ENCODE results near the gene NMNAT2. TPM values are rescaled to one million over a fixed set of nuclear protein-coding genes. Genes with fewer than 3 reads are reported as not detected.
A peak's percentile ranks its signal among the peaks of the same experiment; 100 is the strongest.

Gene NMNAT2
- total and polyA plus RNA-seq, 2 of the 8 experiments (the other 6 are each of a cell fraction or from before 2014, with no cell fraction given) = 6.5 to 20.9 TPM

GRCh38 chr1:183460596-183460995, 42.4 kb upstream of the NMNAT2 start:
- WGBS, 2 experiments (ENCODE audit: extremely low coverage in 1 of 2, insufficient coverage in 1 of 2, insufficient read length in 1 of 2, insufficient replicate concordance in 2 of 2, low coverage in 1 of 2, low lambda C conversion rate in 2 of 2, missing lambda C conversion rate in 1 of 2) = 98% methylated on average over 2 of the region's 2 CpGs; no CpG with 5 or more reads in 1 of the 2 experiments
- Histone ChIP-seq H4K91ac (replicated peaks; ENCODE audit: insufficient read length, low read length) (peak overlapping the region; percentile 42), H3K4me1 (replicated peaks in 1 of 4; ENCODE audit: control insufficient read depth in 3 of 4, insufficient read depth in 4 of 4, low read length in 3 of 4) (peaks cover 0 to 6% (median 3%) of the 10 kb centered on the region in 4 experiments; a peak in 4 of 7 replicates), H3K79me2 (ENCODE audit: control insufficient read depth in 1 of 2, insufficient read depth in 2 of 2, low read length in 2 of 2) (no peaks in the 10 kb centered on the region), H3K36me3 (ENCODE audit: control insufficient read depth in 2 of 4, insufficient read depth in 4 of 4, low read length in 3 of 4) (no peaks in the 10 kb centered on the region), H3K14ac (ENCODE audit: insufficient read length) (no peak overlapping the region), H3K56ac (replicated peaks; ENCODE audit: insufficient read length, low read depth, low read length) (no peak overlapping the region), H3K27me3 (replicated peaks in 1 of 4; ENCODE audit: control insufficient read depth in 3 of 4, extremely low read depth in 1 of 4, insufficient read depth in 3 of 4, low read length in 3 of 4) (no peaks in the 10 kb centered on the region), H3K18ac (ENCODE audit: extremely low read depth, low read length) (0 out of 2 replicates have a peak overlapping the region, but pooled peaks have one; percentile 28), H4K8ac (ENCODE audit: extremely low read depth, insufficient read depth, low read length) (no peak overlapping the region), H3K23me2 (ENCODE audit: low read depth, low read length) (no peaks in the 10 kb centered on the region), H3K9ac (replicated peaks in 1 of 4; ENCODE audit: extremely low read depth in 1 of 4, low read depth in 3 of 4, low read length in 3 of 4) (no peak overlapping the region), H2AK5ac (ENCODE audit: low read depth, low read length) (no peak overlapping the region), H2BK15ac (ENCODE audit: low read length) (no peak overlapping the region), H3K79me1 (ENCODE audit: low read depth, low read length) (no peaks in the 10 kb centered on the region), H2BK5ac (ENCODE audit: low read depth, low read length) (peak overlapping the region; percentile 3; the same call in 1 of the 2 replicates), H3K9me3 (ENCODE audit: insufficient read depth in 2 of 2, low read depth in 1 of 2, low read length in 1 of 2) (no peaks in the 10 kb centered on the region), H3K4me2 (ENCODE audit: insufficient read depth in 1 of 2, low read depth in 2 of 2, low read length in 2 of 2) (no peak overlapping the region; a peak in 1 of 4 replicates), H3K23ac (ENCODE audit: insufficient read length) (no peak overlapping the region), H2BK20ac (ENCODE audit: low read length) (no peak overlapping the region), H2AFZ (ENCODE audit: low read length) (no peak overlapping the region), H2BK12ac (ENCODE audit: low read depth, low read length) (peak overlapping the region; percentile 91; the same call in 1 of the 2 replicates), H2BK120ac (replicated peaks; ENCODE audit: low read depth, low read length) (peak overlapping the region; percentile 53), H4K5ac (ENCODE audit: insufficient read length, low read depth, low read length) (no peak overlapping the region), H4K20me1 (replicated peaks in 1 of 2; ENCODE audit: control insufficient read depth in 1 of 2, insufficient read depth in 2 of 2, low read length in 2 of 2) (no peaks in the 10 kb centered on the region), H3K4me3 (ENCODE audit: extremely low read depth in 1 of 4, insufficient read depth in 2 of 4, low read depth in 3 of 4, low read length in 4 of 4) (no peak overlapping the region), H3K4ac (replicated peaks; ENCODE audit: insufficient read length, low read depth, low read length) (no peak overlapping the region), H3K27ac (ENCODE audit: low read depth, low read length) (no peak overlapping the region)
- CTCF ChIA-PET (ENCODE audit: partially characterized antibody) = interaction anchor here (0.8 to 1.5 kb wide), 4 partner anchors 15 to 184 kb away, joined by 3 read pairs; no protein-coding TSS in a partner anchor
- POLR2A ChIA-PET (ENCODE audit: partially characterized antibody) = no interaction called here
- FAIRE-seq (no peak), DNase-seq (ENCODE audit: low read depth in 1 of 2, low spot score in 2 of 2) (no peak)
- TF ChIP-seq SAP30 (IDR thresholded peaks at IDR 0.05; ENCODE audit: insufficient read depth, insufficient replicate concordance, low read length) (no peak), POU5F1 (IDR thresholded peaks at IDR 0.05; ENCODE audit: low read depth, low read length) (no peak), SP2 (IDR thresholded peaks at IDR 0.05; ENCODE audit: low read length) (no peak), MAX (IDR thresholded peaks at IDR 0.05) (no peak), KDM5A (IDR thresholded peaks at IDR 0.05; ENCODE audit: low read length) (no peak), GTF2F1 (IDR thresholded peaks at IDR 0.05; ENCODE audit: borderline replicate concordance, low read depth, low read length) (no peak)
